ENCODE measurements around the gene JAKMIP1. TPM values are rescaled to one million over a fixed set of nuclear protein-coding genes. Genes with fewer than 3 reads are reported as not detected.
"Not testable (repeated sequence)": the region's sequence is repeated elsewhere in the genome, so short reads cannot be mapped to it uniquely, and the experiment has no call there.

Gene JAKMIP1
- total RNA-seq, 1 donor from 2014 or later: 28.9 TPM

DNA sequence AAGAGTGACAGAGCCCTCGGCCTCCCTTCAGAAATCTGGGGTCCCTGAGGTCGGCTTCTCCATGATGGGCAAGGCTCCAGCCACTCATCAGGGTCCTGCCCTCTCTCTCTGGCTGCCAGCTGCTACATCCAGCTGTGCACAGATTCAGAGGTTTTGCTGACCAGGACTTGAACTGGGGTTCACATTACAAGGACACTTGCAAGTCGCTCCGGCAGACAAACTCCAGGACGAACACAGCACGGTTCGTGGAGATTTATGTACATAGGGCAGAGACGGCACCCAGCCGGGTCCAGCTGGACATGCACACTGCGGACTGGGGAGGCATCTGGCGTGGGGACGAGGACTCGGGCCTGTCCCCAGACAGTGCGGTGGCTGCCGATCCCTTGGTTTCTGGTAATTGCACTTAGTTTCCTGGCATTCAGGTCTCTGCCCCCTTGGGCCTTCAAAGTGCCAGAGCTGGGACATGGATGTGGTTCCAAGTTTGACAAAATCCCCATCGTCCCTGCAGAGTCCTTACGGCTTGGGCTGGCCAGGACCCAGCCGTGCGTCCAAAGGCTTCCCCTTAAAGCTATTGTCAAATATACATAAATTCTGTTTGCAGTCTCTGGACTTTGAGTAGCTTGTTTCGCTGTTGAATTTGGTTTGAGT is 175.9 kb downstream of the JAKMIP1 start:
- FAIRE-seq (no peak), DNase-seq (ENCODE audit: low spot score in 2 of 2) (no peak)

DNA sequence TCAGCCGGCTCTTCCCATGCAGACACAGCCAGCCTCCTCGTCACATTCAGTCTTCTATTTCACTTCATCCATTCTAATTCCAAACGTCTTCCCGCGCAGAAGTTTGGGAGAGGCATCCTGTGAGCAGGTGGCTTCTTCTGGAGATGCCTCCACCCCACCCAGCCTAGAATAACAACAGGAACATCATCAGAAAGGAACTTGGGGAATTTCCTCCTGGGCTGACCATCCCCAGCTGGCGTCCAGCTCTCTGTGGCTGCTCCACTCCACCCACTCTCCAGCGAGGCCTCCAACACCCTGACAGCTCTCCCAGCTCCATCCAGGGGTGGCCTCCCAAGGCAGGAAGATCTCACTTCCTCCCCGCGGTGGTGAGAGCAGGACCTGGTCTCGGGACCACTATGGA is 176.6 kb downstream of the JAKMIP1 start:
- no peak for DNase-seq (ENCODE audit: low spot score in 2 of 2)
- no peak for FAIRE-seq

DNA sequence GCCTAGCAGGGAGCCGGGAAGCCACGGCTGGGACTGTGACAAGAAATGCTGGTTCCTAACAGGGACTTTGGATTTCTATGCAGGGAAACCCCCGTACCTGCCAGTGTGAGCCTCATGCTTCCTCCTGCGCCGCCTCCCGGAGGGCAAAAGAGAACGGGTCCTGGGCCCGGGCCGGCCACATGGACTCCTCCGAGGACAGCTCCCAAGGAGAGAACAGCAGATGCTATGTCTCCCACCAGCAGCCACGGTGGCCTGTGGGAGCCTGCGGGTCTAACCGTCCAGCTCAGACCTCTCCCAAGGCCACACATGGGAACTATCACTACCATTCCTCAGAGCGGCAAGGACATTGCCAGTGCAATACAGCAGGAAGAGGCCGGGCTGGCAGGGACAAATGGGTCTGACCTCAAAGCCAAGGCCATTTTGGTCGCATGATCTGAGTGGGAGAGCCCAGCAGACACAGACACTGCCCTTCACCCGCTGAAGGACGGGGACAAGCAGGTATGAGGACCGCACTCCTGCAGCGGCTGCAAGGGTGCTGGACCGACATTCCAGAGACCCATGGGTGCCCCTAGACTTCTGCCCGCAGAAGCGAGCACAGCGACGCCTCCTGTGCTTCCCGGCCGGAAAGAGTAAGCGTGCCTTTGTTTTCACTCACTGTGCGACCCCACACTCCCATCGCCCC is 177.6 kb downstream of the JAKMIP1 start:
- DNase-seq (ENCODE audit: low spot score in 2 of 2) (no peak), FAIRE-seq (no peak)

DNA sequence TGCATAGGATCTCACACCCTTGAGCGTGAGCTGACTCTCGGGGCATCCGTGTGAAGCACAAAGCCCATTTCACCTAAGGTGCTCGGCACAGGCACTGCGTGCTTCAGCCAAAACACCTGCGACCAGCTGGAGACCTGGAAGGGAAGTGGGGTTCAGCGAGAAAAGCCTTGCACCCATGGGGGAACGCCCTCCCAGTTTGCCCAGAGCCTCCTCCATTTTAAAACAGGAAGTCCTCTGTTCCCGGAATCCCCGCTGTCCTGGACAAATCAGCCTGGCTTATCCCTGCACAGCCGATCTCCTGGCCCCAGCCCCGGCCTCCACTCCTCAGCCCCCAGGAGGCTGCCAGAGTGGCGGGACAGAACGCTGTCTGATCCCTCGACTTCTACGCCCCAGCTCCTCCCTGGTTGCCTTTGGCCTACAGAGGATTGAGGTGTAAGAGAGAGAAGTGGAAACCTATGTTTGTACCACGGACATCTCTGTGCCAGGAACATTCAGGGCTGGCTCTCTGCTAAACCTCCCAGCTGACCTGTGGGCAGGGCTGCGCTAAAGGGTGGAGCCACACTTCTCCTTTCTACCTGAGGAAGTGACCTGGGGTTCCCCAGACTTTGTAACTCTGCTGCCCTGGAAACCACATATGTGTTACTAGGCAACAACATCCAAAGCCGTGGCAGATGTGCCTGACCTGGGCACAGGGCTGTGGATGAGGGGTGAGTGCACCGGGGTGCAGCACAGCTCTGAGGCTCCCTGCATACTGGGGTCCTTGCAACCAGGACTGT is 178.3 kb downstream of the JAKMIP1 start:
- no peak for DNase-seq (ENCODE audit: low spot score in 2 of 2)
- FAIRE-seq: no peak

DNA sequence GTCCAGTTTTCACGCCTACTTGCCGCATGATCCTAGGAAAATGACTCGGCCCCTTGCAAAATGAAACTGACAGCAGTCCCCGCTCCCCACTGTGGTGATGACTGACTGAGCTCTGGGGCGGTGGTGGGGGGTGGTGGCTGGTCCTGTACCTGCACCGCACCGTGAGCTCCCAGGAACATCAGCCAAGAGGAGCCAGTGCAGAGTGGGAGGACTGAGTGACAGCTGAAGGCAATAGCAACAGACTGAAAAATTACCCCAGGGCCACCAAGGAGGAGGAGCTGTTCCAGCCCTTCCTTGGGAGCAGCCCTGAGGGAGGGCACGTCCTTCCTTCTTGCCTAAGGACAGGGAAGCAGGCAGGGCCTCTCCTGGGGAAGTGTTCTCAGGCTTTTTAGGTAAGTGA is 179.7 kb downstream of the JAKMIP1 start:
- DNase-seq (ENCODE audit: low spot score in 2 of 2) (no peak), FAIRE-seq (no peak)

DNA sequence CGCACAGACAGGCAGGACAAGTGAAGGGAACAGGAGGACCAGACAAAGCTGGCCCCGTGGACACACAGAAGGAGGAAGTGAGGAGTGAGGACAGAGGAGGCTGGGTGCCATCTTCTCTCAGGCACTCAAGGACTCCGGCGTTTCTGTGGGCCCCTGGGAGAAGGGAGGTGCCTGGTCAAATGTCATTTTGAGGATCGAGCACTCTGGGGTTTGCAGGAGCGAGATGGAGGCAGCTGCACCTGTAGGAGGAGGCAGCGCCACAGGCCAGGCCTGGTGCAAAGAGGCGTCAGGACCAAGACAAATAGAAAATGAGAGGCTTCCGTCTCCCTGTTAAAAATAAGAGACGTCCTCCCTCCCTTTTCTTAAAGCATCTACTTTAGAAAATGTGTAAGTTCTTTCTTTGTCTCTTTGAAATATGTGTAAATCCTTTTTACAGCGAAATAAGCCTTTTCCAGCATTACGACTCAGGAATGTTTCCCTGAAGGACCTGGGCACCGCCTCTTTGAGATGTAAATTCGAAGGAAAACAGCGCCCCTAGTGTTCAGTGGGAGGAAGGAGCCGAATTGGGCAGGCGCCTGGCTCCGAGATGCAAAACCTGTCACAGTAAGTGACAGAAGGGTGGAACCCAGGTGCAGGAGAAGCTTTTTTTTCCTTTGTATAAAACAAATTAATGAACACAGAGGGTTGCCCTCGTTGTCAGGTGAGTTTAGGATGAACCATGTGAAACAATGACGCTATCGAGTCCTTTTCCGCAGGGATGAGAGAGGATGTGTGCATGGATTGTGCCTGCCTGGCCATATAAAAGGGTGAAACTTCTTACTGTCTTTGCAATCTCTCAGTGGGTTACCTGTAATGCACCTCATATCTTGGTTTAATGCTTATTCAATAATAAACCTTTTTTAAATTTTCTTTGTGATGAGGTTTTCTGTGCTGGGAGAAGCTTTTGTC is 180.8 kb downstream of the JAKMIP1 start:
- DNase-seq (ENCODE audit: low spot score in 2 of 2): peak in 1 of 2 donors; percentile 65
- no peak for FAIRE-seq

DNA sequence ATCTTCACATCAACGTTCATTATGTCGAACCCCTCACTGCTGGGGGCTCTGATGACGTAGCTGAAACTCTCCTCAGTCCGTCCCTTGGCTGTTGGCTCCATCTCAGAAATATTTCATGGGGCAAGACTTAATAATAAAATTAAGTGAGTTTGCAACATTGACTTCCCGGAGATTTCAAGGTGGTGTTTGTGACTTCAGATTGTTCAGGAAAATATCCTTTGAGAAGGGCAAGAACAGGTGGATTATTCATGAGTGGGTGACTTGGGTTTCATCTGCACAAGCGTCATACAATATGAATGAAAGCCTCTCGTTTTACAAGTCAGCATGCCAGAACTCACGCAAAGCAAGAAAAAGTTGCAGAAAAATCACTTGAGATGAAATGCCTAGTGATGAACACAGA is 182.0 kb downstream of the JAKMIP1 start, which contains the start of gene C4orf50:
C4orf50 (minus strand) TSS at position 101 of the 400 bp plus-strand sequence.
- FAIRE-seq: no peak
- DNase-seq (ENCODE audit: low spot score in 2 of 2): no peak

DNA sequence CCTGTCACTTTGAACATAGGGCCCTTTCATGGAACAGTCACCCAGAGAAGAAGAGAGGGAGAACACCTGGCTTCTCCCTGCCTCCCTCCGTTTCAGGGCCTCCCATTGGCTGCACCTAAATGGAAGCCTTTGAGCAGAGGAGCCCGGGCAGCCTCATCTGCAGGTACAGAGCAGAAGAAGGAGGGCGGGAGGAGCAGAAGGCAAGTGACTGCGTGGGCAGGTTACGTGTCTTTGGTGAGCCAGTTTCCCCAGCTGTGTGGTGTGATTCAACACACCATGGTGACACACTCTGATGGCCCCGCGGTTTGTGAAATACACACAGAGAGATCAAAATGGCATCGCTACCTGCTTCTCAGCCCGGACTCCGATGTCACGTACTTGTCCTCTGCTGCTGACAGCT is 182.5 kb downstream of the JAKMIP1 start:
- FAIRE-seq (no peak), DNase-seq (ENCODE audit: low spot score in 2 of 2) (no peak)

DNA sequence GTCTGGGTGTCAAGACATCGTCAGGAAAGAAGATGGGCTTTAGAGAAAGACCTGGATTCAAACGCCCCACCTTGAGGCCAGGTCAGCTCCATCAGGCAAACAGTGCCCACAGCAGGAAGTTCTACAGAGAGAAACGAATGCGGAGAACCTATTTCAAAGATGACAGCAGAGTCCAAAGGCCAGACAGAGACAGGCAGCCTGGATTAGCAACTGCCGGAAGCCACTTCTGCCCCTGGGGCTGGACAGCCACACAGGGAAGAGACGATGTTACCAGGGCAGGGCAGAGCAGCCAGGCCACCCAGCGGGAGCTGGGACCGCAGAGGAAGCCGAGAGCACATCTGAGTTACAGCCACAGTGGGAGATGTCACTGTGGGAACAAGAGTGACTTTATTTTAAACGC is 183.3 kb downstream of the JAKMIP1 start:
- FAIRE-seq (no peak), DNase-seq (ENCODE audit: low spot score in 2 of 2) (no peak)

DNA sequence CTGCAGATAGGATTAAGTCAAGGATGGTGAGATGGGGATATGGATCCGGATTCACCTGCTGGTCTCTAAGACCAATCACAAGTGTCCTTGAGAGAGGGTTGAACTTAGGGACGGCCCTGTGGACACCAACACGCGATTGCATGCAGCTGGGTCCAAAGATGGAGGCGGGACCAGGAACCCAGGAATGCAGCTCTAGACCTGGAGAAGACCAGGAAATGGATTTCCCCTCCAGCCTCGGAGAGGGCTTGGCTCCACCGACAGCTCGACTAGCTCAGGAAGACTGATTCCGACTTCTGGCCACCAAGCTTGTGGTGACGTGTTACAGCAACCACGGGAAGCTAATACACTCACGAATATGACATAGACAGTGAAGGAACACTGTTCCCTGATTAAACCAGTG is 186.8 kb downstream of the JAKMIP1 start:
- FAIRE-seq: no peak

DNA sequence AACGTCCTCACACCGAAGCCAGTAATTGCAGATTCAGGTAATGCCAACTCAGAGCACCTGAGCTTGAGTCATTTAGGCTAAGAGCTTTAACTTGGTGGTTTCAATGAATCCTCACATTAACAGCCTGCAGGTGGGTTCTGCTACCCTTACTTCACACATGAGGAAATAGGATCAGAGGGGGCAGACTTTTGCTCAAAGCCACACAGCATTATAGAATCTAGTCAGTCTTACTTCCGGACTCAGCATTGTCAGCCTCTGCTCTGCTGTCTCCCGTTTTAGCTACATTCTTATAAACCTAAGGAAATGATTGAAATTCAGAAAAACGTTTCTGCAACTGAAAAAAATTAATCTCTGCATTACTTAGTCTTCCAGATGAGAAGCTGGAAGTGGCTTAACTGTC is 188.1 kb downstream of the JAKMIP1 start:
- DNase-seq (ENCODE audit: low spot score in 2 of 2) (no peak), FAIRE-seq (no peak)

More for the DNA sequence above, 186.8 kb downstream of the JAKMIP1 start:
- DNase-seq (ENCODE audit: low spot score in 2 of 2): no peak

DNA sequence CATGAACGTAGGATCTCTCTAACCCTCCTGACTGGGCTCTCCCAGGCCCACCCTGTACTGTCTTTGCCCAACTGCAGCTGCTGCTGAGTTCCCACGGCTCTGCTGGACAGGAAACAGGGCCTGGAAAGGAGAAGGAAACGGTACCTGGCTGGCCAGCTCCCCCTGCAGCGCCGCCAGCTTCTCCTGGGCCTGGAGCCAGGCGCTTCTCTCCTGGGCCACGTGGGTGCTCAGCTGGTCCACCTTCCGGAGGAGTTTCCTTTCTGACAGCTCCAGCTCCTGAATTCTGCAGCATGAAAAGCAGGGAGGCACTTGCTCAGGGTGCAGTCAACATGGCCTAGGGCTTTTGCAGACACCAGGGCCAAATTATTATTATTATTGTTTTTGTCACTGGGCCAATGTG is 188.7 kb downstream of the JAKMIP1 start:
- DNase-seq (ENCODE audit: low spot score in 2 of 2) (peak; percentile 29 to 48), FAIRE-seq (no peak)

DNA sequence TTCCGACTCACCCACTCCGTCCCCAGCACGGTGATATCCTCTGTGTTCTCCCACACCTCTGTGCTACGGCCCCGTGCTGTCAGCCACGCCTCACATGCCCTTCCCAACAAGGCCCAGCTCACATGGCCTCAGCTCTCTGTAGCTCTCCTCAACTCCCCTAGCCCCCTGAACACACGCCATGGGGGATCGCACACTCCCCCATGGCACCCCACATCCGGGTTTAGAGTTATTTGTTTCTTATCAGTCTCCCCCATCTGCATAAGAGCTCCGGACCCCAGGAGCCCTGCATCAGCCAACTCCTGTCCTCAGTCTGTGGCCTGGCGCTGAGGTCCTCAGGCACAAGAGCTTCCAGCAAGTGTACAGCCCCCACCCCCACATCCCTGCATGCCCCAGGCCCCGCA is 189.1 kb downstream of the JAKMIP1 start:
- FAIRE-seq (no peak), DNase-seq (ENCODE audit: low spot score in 2 of 2) (no peak)

DNA sequence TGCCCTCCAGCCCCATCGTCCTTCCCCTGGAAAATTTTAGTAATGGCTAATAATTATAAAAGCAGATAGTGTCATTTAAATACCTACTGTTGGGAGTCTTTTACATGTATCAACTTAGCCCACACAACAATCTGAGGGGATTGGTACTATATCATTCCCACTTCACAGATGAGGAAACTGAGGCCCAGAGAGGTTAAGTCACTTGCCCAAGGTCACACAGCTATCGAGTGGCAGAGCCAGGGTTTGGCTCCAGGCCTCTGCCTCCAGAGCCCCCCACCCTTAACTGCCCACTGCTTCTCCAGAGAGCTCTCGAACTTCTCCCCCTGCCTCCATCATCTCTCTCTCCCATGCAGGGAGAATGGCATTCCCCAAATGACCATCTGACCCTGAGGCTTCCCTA is 189.6 kb downstream of the JAKMIP1 start:
- no peak for DNase-seq (ENCODE audit: low spot score in 2 of 2)
- no peak for FAIRE-seq

DNA sequence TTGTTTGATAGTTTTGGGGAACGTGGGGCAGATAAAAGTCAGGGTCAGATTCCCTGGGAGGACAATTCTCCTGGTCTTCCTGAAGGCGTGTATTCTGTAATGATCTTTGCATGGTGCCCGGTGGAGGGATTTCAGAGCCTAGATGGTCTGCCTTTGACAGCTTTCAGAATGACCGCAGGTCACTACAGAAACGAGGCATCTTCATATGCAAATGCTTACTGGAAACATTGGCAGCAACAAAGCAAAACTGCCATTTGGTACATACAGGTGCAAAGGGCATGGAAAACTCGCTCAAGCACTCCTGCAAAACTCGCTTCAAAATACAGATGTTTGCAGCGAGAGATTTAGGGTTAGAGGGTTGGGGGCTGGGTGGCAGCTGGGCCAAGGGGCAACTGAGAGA is 190.9 kb downstream of the JAKMIP1 start:
- no peak for DNase-seq (ENCODE audit: low spot score in 2 of 2)
- no peak for FAIRE-seq

DNA sequence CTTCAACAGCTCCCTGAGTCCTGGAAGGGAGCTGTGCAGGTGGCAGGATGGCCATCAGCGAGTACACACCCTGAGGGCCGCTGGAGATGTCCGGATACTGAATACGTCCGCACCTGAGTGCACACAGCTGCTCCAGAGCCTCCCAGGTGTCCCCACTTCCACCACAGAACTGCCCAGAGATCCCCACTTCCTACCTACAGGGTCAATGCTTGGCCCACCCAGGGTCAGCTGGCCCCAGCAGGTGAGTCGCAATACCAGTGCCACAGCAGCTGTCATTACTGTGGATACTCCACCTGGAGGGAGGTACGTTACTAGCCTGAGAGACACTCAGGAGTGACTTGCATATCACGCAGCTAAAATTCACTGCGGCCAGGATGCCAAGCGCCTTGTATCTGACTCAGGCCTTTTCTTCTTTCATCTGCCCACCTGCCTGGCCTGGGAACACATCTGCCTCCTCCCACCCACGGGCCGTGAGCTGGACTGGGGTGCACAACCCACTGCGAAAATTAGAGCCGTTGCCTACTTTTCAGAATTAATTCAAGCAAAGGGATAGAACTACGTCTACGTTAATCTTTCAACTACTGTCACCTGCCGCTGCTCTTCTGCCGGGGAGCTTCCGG is 191.5 kb downstream of the JAKMIP1 start:
- DNase-seq (ENCODE audit: low spot score in 2 of 2) (no peak), FAIRE-seq (no peak)

DNA sequence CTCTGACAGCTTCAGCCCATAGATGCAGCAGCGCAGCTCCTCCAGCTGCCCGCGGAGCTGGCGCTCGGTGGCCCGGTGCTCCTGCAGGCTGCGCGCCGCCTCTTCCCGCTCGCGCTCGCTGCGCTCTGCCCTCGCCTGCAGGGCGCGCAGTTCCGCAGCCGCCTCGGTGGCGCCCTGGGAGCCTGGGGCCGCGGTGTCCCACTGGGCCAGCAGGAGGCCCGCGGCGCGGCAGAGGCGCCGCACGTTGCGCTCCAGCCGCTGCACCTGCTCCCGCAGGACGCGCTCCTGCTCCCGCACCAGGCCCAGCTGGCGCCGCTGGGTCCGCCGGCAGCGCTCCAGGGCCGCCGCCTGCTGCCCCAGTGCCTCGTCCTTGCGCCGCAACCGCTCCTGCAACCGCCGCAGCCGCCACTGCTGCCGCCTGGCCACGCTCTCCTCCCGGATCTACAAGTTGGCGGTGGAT is 192.2 kb downstream of the JAKMIP1 start:
- DNase-seq (ENCODE audit: low spot score in 2 of 2) (no peak), FAIRE-seq (no peak)

DNA sequence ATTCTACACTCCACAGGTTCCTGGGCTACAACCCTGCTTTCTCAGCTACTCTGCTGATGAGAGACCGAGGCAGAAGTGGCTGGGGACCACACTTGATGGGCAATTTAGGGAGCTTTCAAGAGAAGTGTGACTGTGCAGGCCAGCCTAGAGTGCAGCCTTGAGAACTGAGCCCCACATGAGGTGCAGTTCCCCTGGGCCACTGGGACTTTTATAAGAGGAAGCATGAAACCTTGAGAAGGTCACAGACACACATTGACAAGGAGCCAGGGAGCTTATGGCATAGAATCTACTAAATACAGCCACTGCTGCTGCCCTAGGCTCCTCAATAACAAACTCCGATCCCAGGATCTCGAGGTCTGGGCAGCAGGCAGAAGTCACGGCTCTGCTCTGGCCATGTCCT is 195.2 kb downstream of the JAKMIP1 start:
- FAIRE-seq (no peak), DNase-seq (ENCODE audit: low spot score in 2 of 2) (no peak)

DNA sequence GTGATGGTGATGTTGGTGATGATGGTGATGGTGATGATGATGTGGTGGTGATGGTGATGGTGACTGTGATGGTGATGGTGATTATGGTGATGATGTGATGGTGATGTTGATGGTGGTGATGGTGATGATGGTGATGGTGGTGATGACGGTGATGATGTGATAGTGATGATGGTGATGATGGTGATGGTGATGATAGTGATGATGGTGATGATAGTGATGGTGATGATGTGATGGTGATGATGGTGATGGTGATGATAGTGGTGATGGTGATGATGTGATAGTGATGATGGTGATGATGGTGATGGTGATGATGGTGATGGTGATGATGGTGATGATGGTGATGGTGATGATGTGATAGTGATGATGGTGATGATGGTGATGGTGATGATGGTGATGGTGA is 196.9 kb downstream of the JAKMIP1 start:
- FAIRE-seq; DNase-seq (ENCODE audit: low spot score in 2 of 2): not testable (repeated sequence)

DNA sequence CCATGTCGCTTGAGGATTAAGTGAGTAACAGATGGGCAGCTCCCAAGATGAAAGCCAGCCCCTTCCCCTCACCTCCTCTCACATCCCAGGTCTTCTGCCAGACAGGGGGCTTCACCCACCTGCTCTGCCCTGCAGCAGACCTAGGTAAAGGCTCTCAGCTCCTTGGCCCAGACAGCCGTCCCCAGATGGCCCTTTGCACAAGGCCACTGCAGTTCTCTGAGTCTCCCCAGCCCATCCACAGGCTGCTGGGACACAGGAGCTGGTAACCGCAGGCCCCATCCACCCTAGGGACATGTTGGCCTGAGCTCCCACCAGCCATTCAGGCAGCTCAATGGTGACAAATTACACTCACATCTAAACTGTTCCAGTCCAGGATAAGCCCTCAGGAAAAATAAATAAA is 197.4 kb downstream of the JAKMIP1 start:
- DNase-seq (ENCODE audit: low spot score in 2 of 2) (no peak), FAIRE-seq (no peak)

Measured in frontal cortex (tissue), 4 donors.